GM23338 (cell line): Measurements from ENCODE around the gene ERFE. TPM values are rescaled to one million over a fixed set of nuclear protein-coding genes. Genes with fewer than 3 reads are reported as not detected.

ENCODE experiments used
- ATAC-seq: fragments of 200-7000 bp; cut with Tn5 transposase; 3 replicates; pipeline ENCODE4 v1.9.1; 2020
- DNase-seq: peaks from one replicate; pipeline ENCODE4 v3.0.0-alpha.2; 2015; ENCODE audit warnings: low spot score
- H2AFZ ChIP-seq: fragments of 200-600 bp; sonication (generic); 2 replicates; pipeline ENCODE4 v1.8.0; 2016; ENCODE audit warnings: antibody characterized with exemption, mild to moderate bottlenecking, moderate library complexity
- H3F3A ChIP-seq: fragments of 200-600 bp; sonication (generic); replicated peaks from 2 replicates; pipeline ENCODE4 v1.8.0; 2017; ENCODE audit warnings: antibody characterized with exemption, mixed run types, low read depth
- H3K27ac ChIP-seq: fragments of 200-600 bp; sonication (generic); 2 replicates; pipeline ENCODE4 v1.6.1; 2016; ENCODE audit warnings: low read depth
- H3K27me3 ChIP-seq: fragments of 200-600 bp; sonication (generic); 2 replicates; pipeline ENCODE4 v1.8.0; 2016; ENCODE audit warnings: mild to moderate bottlenecking, mixed run types, moderate library complexity; ENCODE audit not compliant: insufficient read depth
- H3K36me3 ChIP-seq: fragments of 200-600 bp; sonication (generic); 2 replicates; pipeline ENCODE4 v1.8.0; 2016; ENCODE audit warnings: mild to moderate bottlenecking; ENCODE audit not compliant: insufficient read depth
- H3K4me1 ChIP-seq: fragments of 200-600 bp; sonication (generic); 2 replicates; pipeline ENCODE4 v1.8.0; 2016; ENCODE audit warnings: mild to moderate bottlenecking, moderate library complexity; ENCODE audit not compliant: insufficient read depth
- H3K4me2 ChIP-seq: fragments of 200-600 bp; sonication (generic); 2 replicates; pipeline ENCODE4 v1.7.1; 2017; ENCODE audit warnings: mixed run types
- H3K4me3 ChIP-seq: fragments of 200-600 bp; sonication (generic); 2 replicates; pipeline ENCODE4 v1.6.1; 2016; ENCODE audit warnings: mixed run types
- H3K79me2 ChIP-seq: fragments of 200-600 bp; sonication (generic); replicated peaks from 2 replicates; pipeline ENCODE4 v1.8.0; 2017; ENCODE audit warnings: mild to moderate bottlenecking; ENCODE audit not compliant: insufficient read depth
- H3K9me2 ChIP-seq: fragments of 200-600 bp; sonication (generic); 2 replicates; pipeline ENCODE4 v1.8.0; 2017; ENCODE audit not compliant: insufficient read depth
- H4K20me1 ChIP-seq: fragments of 200-600 bp; sonication (generic); replicated peaks from 2 replicates; pipeline ENCODE4 v1.8.0; 2017; ENCODE audit warnings: mild to moderate bottlenecking; ENCODE audit not compliant: insufficient read depth
- H3K27ac Mint-ChIP-seq: 2 replicates; pipeline ENCODE4 v1.8.0; 2020; ENCODE audit warnings: inconsistent platforms, mild to moderate bottlenecking, moderate library complexity, mixed read lengths
- H3K27me3 Mint-ChIP-seq: 3 replicates; pipeline ENCODE4 v1.8.0; 2022; ENCODE audit warnings: low read depth, mild to moderate bottlenecking, moderate library complexity, mixed read lengths, inconsistent platforms; ENCODE audit not compliant: insufficient read depth, poor library complexity
- H3K36me3 Mint-ChIP-seq: 3 replicates; pipeline ENCODE4 v1.8.0; 2021; ENCODE audit warnings: low read depth, mild to moderate bottlenecking, inconsistent platforms, moderate library complexity, mixed read lengths
- H3K4me1 Mint-ChIP-seq: 3 replicates; pipeline ENCODE4 v1.8.0; 2020; ENCODE audit warnings: mild to moderate bottlenecking, inconsistent platforms, mixed read lengths
- H3K4me3 Mint-ChIP-seq: 3 replicates; pipeline ENCODE4 v1.8.0; 2021; ENCODE audit warnings: moderate library complexity, mild to moderate bottlenecking, inconsistent platforms, mixed read lengths
- H3K9me3 Mint-ChIP-seq: 3 replicates; pipeline ENCODE4 v1.8.0; 2020; ENCODE audit warnings: moderate library complexity, mild to moderate bottlenecking, inconsistent platforms, mixed read lengths
- EZH2 ChIP-seq: fragments of 200-600 bp; sonication (generic); IDR thresholded peaks from one replicate; pipeline ENCODE4 v1.8.0; 2017; ENCODE audit warnings: antibody characterized with exemption, mild to moderate bottlenecking, low read depth; ENCODE audit not compliant: unreplicated experiment
- EZH2phosphoT487 ChIP-seq: fragments of 200-600 bp; sonication (generic); IDR thresholded peaks from one replicate; pipeline ENCODE4 v1.8.1; 2018; ENCODE audit warnings: antibody characterized with exemption; ENCODE audit not compliant: unreplicated experiment
- JUNB ChIP-seq: IDR thresholded peaks from one replicate; pipeline ENCODE4 v1.6.1; 2016; ENCODE audit warnings: antibody characterized with exemption; ENCODE audit not compliant: unreplicated experiment
- NANOG ChIP-seq: IDR thresholded peaks from 2 replicates; pipeline ENCODE4 v1.6.1; 2016; ENCODE audit warnings: antibody characterized with exemption, borderline replicate concordance
- STAT1 ChIP-seq: IDR thresholded peaks from one replicate; pipeline ENCODE4 v1.6.1; 2016; ENCODE audit warnings: antibody characterized with exemption; ENCODE audit not compliant: unreplicated experiment
- ZNF331 ChIP-seq: fragments of 250-450 bp; sonication (Bioruptor Pico); IDR thresholded peaks from 2 replicates; pipeline ENCODE4 v1.5.0; 2020; ENCODE audit warnings: low read depth, mild to moderate bottlenecking, moderate library complexity
- polyA plus RNA-seq: library from polyadenylated mRNA; unstranded; fragments of >200 nt; fragmentation: Nextera tagmentation; extraction: Ambion mirVana; gene quantifications from 2 replicates; pipeline ENCODE4 v1.2.1, GENCODE V29; 2016
- total RNA-seq: library from RNA; depleted of rRNA; stranded (reverse); fragments of >200 nt; shearing (Covaris generic); gene quantifications from 2 replicates; pipeline ENCODE4 v1.2.3, GENCODE V29; 2014
- TF ChIP-seq, protein P1 (sequence below): fragments of 250-450 bp; sonication (Bioruptor Pico); IDR thresholded peaks from 2 replicates; pipeline ENCODE4 v1.5.0; 2020; ENCODE audit warnings: mild to moderate bottlenecking, moderate library complexity
- TF ChIP-seq, protein P2 (sequence below), 2 experiments: fragments of 200-600 bp in 1 of 2; sonication (generic) in 1 of 2; conservative IDR thresholded peaks; 2 replicates each; pipeline versions ENCODE4 v1.5.1 to v1.6.1; 2016 to 2017; ENCODE audit warnings: antibody characterized with exemption in 2 of 2, low read depth in 2 of 2, mild to moderate bottlenecking in 2 of 2, moderate library complexity in 1 of 2

Gene ERFE
- total and polyA plus RNA-seq, 2 experiments from 2014 or later = 1.0 to 3.3 TPM

DNA sequence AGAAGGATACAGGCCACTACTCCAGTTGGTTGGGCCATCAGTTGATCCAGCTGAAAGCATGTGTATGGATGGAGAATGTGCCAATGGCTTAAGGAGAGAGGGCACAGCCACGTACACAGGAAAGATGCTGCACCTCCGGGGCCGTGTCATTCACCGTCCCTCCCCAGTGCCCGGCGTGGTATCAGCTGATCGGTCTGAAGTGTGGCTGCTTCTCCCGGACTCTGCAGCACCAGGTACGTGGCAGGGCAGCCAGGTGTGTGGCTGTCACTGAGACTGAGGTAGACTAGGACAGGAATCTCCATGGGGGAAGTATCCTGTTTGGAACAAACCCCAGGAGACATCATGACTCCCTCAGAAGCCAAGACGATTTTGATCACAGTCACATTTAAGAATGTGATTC lies 4.2 kb upstream of the ERFE start:
- no peaks in the 10 kb centered on the region for H3K36me3 Mint-ChIP-seq

More for the DNA sequence above, 4.2 kb upstream of the ERFE start:
- ATAC-seq (no peak), DNase-seq (no peak)
- Histone ChIP-seq H3K4me3 (no peak overlapping the region), H3K79me2 (no peaks in the 10 kb centered on the region), H3K4me1 (peaks cover 4% of the 10 kb centered on the region), H4K20me1 (no peaks in the 10 kb centered on the region), H3F3A (0 out of 2 replicates have a peak, but pooled peaks cover 5% of the 10 kb centered on the region), H3K36me3 (no peaks in the 10 kb centered on the region), H3K4me2 (no peak overlapping the region), H3K27ac (no peak overlapping the region), H3K9me2 (no peaks in the 10 kb centered on the region), H2AFZ (no peak overlapping the region), H3K27me3 (peaks cover 24% of the 10 kb centered on the region)
- H3K9me3 Mint-ChIP-seq = peaks cover 3% of the 10 kb centered on the region; the same call in 2 of the 3 replicates
- no peak overlapping the region for H3K4me3 Mint-ChIP-seq
- peaks cover 22% of the 10 kb centered on the region for H3K27me3 Mint-ChIP-seq
- no peak overlapping the region for H3K27ac Mint-ChIP-seq
- peaks cover 12% of the 10 kb centered on the region for H3K4me1 Mint-ChIP-seq
- no peak for TF ChIP-seq EZH2
- TF ChIP-seq, protein P1, sequence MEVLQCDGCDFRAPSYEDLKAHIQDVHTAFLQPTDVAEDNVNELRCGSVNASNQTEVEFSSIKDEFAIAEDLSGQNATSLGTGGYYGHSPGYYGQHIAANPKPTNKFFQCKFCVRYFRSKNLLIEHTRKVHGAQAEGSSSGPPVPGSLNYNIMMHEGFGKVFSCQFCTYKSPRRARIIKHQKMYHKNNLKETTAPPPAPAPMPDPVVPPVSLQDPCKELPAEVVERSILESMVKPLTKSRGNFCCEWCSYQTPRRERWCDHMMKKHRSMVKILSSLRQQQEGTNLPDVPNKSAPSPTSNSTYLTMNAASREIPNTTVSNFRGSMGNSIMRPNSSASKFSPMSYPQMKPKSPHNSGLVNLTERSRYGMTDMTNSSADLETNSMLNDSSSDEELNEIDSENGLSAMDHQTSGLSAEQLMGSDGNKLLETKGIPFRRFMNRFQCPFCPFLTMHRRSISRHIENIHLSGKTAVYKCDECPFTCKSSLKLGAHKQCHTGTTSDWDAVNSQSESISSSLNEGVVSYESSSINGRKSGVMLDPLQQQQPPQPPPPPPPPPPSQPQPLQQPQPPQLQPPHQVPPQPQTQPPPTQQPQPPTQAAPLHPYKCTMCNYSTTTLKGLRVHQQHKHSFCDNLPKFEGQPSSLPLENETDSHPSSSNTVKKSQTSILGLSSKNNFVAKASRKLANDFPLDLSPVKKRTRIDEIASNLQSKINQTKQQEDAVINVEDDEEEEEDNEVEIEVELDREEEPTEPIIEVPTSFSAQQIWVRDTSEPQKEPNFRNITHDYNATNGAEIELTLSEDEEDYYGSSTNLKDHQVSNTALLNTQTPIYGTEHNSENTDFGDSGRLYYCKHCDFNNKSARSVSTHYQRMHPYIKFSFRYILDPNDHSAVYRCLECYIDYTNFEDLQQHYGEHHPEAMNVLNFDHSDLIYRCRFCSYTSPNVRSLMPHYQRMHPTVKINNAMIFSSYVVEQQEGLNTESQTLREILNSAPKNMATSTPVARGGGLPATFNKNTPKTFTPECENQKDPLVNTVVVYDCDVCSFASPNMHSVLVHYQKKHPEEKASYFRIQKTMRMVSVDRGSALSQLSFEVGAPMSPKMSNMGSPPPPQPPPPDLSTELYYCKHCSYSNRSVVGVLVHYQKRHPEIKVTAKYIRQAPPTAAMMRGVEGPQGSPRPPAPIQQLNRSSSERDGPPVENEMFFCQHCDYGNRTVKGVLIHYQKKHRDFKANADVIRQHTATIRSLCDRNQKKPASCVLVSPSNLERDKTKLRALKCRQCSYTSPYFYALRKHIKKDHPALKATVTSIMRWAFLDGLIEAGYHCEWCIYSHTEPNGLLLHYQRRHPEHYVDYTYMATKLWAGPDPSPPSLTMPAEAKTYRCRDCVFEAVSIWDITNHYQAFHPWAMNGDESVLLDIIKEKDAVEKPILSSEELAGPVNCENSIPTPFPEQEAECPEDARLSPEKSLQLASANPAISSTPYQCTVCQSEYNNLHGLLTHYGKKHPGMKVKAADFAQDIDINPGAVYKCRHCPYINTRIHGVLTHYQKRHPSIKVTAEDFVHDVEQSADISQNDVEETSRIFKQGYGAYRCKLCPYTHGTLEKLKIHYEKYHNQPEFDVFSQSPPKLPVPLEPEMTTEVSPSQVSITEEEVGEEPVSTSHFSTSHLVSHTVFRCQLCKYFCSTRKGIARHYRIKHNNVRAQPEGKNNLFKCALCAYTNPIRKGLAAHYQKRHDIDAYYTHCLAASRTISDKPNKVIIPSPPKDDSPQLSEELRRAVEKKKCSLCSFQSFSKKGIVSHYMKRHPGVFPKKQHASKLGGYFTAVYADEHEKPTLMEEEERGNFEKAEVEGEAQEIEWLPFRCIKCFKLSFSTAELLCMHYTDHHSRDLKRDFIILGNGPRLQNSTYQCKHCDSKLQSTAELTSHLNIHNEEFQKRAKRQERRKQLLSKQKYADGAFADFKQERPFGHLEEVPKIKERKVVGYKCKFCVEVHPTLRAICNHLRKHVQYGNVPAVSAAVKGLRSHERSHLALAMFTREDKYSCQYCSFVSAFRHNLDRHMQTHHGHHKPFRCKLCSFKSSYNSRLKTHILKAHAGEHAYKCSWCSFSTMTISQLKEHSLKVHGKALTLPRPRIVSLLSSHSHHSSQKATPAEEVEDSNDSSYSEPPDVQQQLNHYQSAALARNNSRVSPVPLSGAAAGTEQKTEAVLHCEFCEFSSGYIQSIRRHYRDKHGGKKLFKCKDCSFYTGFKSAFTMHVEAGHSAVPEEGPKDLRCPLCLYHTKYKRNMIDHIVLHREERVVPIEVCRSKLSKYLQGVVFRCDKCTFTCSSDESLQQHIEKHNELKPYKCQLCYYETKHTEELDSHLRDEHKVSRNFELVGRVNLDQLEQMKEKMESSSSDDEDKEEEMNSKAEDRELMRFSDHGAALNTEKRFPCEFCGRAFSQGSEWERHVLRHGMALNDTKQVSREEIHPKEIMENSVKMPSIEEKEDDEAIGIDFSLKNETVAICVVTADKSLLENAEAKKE (CRISPR knock-in tag) = no peak
- TF ChIP-seq, protein P2, sequence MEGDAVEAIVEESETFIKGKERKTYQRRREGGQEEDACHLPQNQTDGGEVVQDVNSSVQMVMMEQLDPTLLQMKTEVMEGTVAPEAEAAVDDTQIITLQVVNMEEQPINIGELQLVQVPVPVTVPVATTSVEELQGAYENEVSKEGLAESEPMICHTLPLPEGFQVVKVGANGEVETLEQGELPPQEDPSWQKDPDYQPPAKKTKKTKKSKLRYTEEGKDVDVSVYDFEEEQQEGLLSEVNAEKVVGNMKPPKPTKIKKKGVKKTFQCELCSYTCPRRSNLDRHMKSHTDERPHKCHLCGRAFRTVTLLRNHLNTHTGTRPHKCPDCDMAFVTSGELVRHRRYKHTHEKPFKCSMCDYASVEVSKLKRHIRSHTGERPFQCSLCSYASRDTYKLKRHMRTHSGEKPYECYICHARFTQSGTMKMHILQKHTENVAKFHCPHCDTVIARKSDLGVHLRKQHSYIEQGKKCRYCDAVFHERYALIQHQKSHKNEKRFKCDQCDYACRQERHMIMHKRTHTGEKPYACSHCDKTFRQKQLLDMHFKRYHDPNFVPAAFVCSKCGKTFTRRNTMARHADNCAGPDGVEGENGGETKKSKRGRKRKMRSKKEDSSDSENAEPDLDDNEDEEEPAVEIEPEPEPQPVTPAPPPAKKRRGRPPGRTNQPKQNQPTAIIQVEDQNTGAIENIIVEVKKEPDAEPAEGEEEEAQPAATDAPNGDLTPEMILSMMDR (conservative IDR thresholded peaks at IDR 0.05; ENCODE audit: low read depth in 2 of 2) = no peak
- no peak for TF ChIP-seq JUNB
- no peak for TF ChIP-seq NANOG
- no peak for TF ChIP-seq ZNF331 (CRISPR knock-in tag)
- TF ChIP-seq EZH2phosphoT487 = no peak
- TF ChIP-seq STAT1 = no peak
